Breast epithelium (tissue), 3 donors: ENCODE results near the gene SKAP1.

ENCODE experiments used
- POLR2A ChIP-seq: fragments of 450-650 bp; IDR thresholded peaks from one replicate; pipeline ENCODE4 v1.6.1; 2016; ENCODE audit warnings: antibody characterized with exemption, mild to moderate bottlenecking, moderate library complexity
- POLR2AphosphoS5 ChIP-seq, 3 donors: sonication (generic); formaldehyde crosslinking; IDR thresholded peaks; one replicate each; pipeline ENCODE4 v1.6.1; 2017; ENCODE audit warnings: antibody characterized with exemption in 3 of 3
- TF ChIP-seq, protein P1 (sequence below), 3 donors: fragments of 450-650 bp; IDR thresholded peaks; one replicate each; pipeline ENCODE4 v1.5.1; 2016 to 2017; ENCODE audit warnings: antibody characterized with exemption in 3 of 3, mild to moderate bottlenecking in 3 of 3, moderate library complexity in 3 of 3

DNA sequence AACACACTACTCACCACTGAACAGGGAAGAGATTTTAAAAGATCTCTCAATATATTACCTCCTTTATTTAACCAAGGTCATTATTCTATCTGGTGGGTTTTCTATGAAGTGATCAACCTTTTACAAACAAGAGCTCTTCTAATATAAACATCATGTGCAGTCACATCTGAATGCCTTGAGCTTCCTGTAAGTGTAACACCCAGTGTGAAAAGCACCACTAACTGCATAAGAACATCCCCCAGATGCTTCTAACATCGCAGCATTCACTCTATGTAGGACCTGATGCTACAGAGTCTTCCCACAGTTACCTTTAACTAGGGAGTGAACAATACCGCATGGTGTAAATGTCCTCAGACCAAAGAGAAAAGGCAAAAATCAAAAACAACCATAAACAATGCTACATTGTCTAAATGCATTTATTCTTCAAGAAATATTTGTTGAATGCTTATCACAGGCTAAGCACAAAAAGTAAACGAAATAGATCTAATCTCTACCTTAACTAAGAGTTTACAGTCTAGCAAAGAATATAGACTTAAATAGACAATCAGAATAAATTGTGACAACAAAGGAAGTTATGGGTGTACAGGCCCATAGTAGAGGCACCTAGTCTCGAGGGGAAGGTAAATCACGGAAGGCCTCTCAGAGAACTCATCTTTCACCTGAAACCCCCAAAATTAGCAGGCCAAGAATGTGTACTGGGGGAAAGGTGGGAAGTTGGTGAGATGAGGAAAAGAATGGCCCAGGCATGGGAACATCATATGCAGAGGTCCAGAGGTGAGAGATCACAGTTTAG, 16.2 kb downstream of the SKAP1 start:
- TF ChIP-seq POLR2A = no peak
- TF ChIP-seq, protein P1, sequence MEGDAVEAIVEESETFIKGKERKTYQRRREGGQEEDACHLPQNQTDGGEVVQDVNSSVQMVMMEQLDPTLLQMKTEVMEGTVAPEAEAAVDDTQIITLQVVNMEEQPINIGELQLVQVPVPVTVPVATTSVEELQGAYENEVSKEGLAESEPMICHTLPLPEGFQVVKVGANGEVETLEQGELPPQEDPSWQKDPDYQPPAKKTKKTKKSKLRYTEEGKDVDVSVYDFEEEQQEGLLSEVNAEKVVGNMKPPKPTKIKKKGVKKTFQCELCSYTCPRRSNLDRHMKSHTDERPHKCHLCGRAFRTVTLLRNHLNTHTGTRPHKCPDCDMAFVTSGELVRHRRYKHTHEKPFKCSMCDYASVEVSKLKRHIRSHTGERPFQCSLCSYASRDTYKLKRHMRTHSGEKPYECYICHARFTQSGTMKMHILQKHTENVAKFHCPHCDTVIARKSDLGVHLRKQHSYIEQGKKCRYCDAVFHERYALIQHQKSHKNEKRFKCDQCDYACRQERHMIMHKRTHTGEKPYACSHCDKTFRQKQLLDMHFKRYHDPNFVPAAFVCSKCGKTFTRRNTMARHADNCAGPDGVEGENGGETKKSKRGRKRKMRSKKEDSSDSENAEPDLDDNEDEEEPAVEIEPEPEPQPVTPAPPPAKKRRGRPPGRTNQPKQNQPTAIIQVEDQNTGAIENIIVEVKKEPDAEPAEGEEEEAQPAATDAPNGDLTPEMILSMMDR (IDR thresholded peaks at IDR 0.05) = no peak
- TF ChIP-seq POLR2AphosphoS5 (IDR thresholded peaks at IDR 0.05) = no peak
